Measurements from ENCODE around the gene ZNF679.

- no peak for TF ChIP-seq CTCF (conservative IDR thresholded peaks at IDR 0.05)
- TF ChIP-seq EZH2 (IDR thresholded peaks at IDR 0.05; ENCODE audit: low read depth), result no peak
These were observed 46.1 kb upstream of the ZNF679 start for GRCh38 chr7:64182036-64182790.

Measured in PC-9 (cell line).